ENCODE results near the gene MCTP2. TPM values are rescaled to one million over a fixed set of nuclear protein-coding genes. Genes with fewer than 3 reads are reported as not detected.

MCTP2 gene
- total and polyA plus RNA-seq, 9 of the 15 experiments (the other 6 are each of a cell fraction or from before 2014, with no cell fraction given), result 0.07 TPM; not detected in 8

GRCh38 chr15:94242257-94242656 is 10.9 kb downstream of the MCTP2 start:
- POLR2A ChIA-PET, result no interaction called here
- Histone ChIP-seq H3K4me3 (no peak overlapping the region), H2AFZ (ENCODE audit: low read depth, low read length) (no peak overlapping the region), H3K4me1 (replicated peaks in 1 of 2; ENCODE audit: control insufficient read depth in 2 of 2, insufficient read depth in 2 of 2, low read length in 2 of 2) (no peaks in the 10 kb centered on the region), H3K36me3 (ENCODE audit: control insufficient read depth, insufficient read depth, low read length) (no peaks in the 10 kb centered on the region), H3K9me1 (ENCODE audit: control insufficient read depth, insufficient read depth, low read length) (no peaks in the 10 kb centered on the region), H3K79me2 (ENCODE audit: control insufficient read depth, insufficient read depth, low read length) (no peaks in the 10 kb centered on the region), H3K9me3 (replicated peaks; ENCODE audit: control insufficient read depth, insufficient read depth, low read depth, low read length) (peaks cover 3% of the 10 kb centered on the region), H3K27me3 (ENCODE audit: control insufficient read depth in 2 of 2, insufficient read depth in 2 of 2, low read length in 2 of 2) (no peaks in the 10 kb centered on the region), H3K27ac (ENCODE audit: extremely low read depth, low read depth, low read length) (no peak overlapping the region), H3K9ac (ENCODE audit: insufficient read depth in 1 of 2, low read depth in 2 of 2, low read length in 2 of 2) (no peak overlapping the region), H3K4me2 (ENCODE audit: insufficient read depth, low read length) (no peak overlapping the region), H4K20me1 (replicated peaks; ENCODE audit: control insufficient read depth, insufficient read depth, low read length) (no peaks in the 10 kb centered on the region)
- BruUV-seq (replicated peaks), result no TSS peak
- no peak for FAIRE-seq
- intact Hi-C loops (cut with micrococcal nuclease), result no loop called here
- 0% methylated on average over 2 of the region's 2 CpGs for WGBS (ENCODE audit: insufficient coverage, low coverage, missing lambda C conversion rate)
- no peak for DNase-seq (ENCODE audit: extremely low read depth in 1 of 4, low spot score in 3 of 4)
- CTCF ChIA-PET (ENCODE audit: low intra/inter-chr PET ratio), result no interaction called here
- no peak for TF ChIP-seq ZFP36 (IDR thresholded peaks at IDR 0.05; ENCODE audit: low read depth, low read length, partially characterized antibody)
- no peak for TF ChIP-seq RREB1 (CRISPR knock-in tag; IDR thresholded peaks at IDR 0.05)
- no peak for TF ChIP-seq POLR2H (tag; IDR thresholded peaks at IDR 0.05; ENCODE audit: low read depth)
- TF ChIP-seq MTF1 (CRISPR knock-in tag; IDR thresholded peaks at IDR 0.05; ENCODE audit: borderline replicate concordance), result no peak
- TF ChIP-seq BRF2 (IDR thresholded peaks at IDR 0.05; ENCODE audit: borderline replicate concordance, insufficient read depth, insufficient read length), result no peak
- no peak for TF ChIP-seq ZNF347 (CRISPR knock-in tag; IDR thresholded peaks at IDR 0.05; ENCODE audit: low read depth)
- no peak for TF ChIP-seq ZBTB1 (CRISPR knock-in tag; IDR thresholded peaks at IDR 0.05; ENCODE audit: borderline replicate concordance, low read depth)
- TF ChIP-seq ZNF263 (CRISPR knock-in tag; IDR thresholded peaks at IDR 0.05; ENCODE audit: borderline replicate concordance), result no peak
- TF ChIP-seq RFX7 (CRISPR knock-in tag; IDR thresholded peaks at IDR 0.05), result no peak
- no peak for TF ChIP-seq ZNF696 (CRISPR knock-in tag; conservative IDR thresholded peaks at IDR 0.05)
- TF ChIP-seq IRF9 (tag; IDR thresholded peaks at IDR 0.05), result no peak
- no peak for TF ChIP-seq ZNF449 (CRISPR knock-in tag; IDR thresholded peaks at IDR 0.05)
- TF ChIP-seq ZNF24 (IDR thresholded peaks at IDR 0.05), result no peak
- no peak for TF ChIP-seq FOXA1 (IDR thresholded peaks at IDR 0.05; ENCODE audit: borderline replicate concordance)
- no peak for TF ChIP-seq KDM2B (CRISPR knock-in tag; IDR thresholded peaks at IDR 0.05)
- no peak for ATAC-seq
- in situ Hi-C loops (cut with MboI), result no loop called here

Data from K562 (cell line).